C4-2B (cell line): ENCODE measurements around the gene IVL.

Experiments used
- CTCF ChIP-seq: fragments of 450-650 bp; conservative IDR thresholded peaks from 2 replicates; pipeline ENCODE4 v1.5.1; 2017; ENCODE audit warnings: mild to moderate bottlenecking
- ZFX ChIP-seq: fragments of 450-650 bp; IDR thresholded peaks from 2 replicates; pipeline ENCODE4 v1.6.1; 2017

- TF ChIP-seq CTCF (no peak), ZFX (no peak)
These were observed 51.6 kb downstream of the IVL start for GRCh38 chr1:152959801-152960451.
